HG02970 (cell line): ENCODE results near the gene SLC25A22.

Experiments used
- ATAC-seq: cut with Tn5 transposase; IDR thresholded peaks from one replicate; pipeline ENCODE4 v1.9.1; 2021; ENCODE audit warnings: mild to moderate bottlenecking, moderate library complexity, moderate number of reproducible peaks; ENCODE audit not compliant: unreplicated experiment, low FRiP score

Gene SLC25A22

DNA sequence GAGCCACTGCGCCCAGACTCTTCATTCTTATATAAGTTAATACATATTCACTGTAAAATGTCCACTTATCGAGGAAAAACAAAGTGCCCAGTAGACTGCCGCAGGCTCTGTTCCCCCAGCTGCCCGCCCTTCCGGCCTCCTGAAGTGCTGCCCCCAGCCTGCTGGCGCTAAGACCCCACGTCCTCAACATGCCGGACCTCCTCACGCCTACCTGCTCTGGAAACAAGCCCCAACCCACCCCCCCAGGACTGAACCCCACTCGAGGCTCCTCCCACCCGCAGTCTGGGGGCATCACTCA lies 21.9 kb downstream of the SLC25A22 start:
- ATAC-seq, result no peak

DNA sequence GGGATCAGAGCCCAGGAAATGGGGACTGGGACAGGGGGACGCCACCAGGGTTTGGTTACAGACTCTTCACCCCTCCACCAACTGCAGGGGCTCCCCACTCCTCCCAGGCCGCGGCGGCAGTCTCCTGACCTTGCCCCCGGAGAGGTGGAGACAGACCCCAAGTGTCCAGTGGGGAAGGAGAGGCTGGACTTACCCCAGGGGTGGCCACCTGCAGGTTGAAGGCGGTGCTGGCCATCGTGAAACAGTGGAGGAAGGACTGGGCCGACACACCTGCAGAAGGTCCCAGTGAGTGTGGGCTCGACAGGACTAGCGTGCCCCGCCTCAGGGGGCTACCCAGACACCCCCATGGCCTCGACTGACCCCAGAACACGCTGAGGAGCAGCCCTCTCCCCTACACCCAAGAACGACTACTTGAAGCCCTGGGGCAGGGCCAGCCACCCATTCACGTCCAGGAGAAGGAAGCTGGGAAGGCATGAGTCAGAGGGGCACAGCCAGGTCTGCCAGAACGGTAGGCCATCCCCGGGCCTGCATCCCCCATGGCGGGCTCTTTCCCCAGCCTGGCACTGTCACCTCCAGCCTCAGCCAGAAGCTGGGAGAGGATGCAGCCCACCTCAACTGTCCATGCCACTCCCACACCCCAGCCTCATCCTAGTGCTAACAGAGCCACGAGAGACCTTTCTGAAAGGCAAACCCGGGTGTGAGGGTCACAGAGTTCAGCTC lies 23.0 kb downstream of the SLC25A22 start:
- no peak for ATAC-seq

- no peak for ATAC-seq
Measured at GRCh38 chr11:773830-774229, 24.3 kb downstream of the SLC25A22 start.

GRCh38 chr11:773425-773824 lies 24.7 kb downstream of the SLC25A22 start:
- ATAC-seq, result no peak

GRCh38 chr11:772429-773390 lies 25.4 kb downstream of the SLC25A22 start:
- ATAC-seq, result no peak

DNA sequence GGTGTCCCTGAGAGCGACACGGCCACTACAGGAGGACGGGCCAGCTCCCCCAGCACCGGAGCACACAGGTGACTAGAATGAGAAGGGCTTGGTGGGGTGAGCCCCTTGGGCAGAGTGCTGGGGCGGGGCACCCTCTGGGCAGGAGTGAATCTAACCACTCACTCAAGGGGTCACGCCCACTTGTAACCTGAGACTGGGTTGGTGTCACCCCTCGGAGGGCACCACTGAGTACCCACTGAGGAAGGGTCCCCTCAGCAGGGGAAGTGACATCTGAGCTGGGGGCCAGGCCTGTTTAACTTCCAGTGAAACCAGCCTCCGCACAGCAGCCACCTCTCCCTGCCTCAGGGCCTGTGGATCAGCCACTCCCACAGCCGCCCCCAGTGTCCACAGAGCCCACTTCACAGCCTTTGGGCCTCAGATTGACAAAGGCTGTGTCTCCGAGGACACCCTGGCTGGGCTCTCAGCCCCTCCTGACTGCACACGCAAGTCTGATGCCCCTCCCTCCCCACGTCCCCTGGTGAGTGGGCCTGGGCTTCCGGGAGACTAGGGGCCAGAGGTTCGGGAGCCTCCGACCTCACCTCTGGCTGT lies 26.4 kb downstream of the SLC25A22 start:
- ATAC-seq, result no peak

- no peak for ATAC-seq
Measured at GRCh38 chr11:770642-771616, 27.2 kb downstream of the SLC25A22 start.

DNA sequence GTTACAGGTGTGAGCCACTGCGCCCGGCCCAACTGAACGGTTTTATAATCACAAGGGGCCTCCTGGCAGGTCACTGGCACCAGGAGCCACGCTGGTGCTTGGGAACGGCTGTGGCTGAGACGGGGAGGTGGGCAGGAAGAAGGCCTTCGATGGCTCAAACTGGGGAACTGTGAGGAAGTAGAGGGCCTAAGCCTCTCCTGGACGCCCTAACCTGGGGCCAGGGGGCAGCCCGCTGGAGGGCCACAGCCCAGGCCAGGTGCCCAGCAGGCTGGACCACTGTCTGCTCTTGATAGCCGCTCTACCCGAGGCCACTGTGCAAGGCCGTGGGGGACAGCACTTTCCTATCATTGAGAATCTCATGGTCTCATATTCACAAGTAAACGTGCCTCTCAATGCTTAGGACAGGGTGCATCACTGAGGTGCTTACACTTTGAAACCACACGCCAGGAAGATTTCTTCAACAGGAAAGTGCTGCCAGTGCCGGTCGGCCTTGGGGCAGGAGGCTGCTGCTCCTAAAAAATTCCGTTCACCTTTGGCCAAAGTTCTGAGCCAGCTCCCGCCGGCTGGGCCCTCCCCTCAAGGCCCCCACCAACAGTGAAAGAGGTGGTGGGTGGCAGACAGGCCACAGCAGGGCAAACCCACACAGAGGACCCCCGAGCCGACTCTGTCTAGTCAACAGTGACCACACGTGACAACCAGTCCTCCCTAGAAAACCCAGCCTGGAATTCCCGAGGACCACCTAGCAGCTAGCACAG lies 28.0 kb downstream of the SLC25A22 start:
- no peak for ATAC-seq

GRCh38 chr11:767238-767637 lies 30.8 kb downstream of the SLC25A22 start:
- ATAC-seq, result no peak

GRCh38 chr11:766936-767210 lies 31.2 kb downstream of the SLC25A22 start:
- no peak for ATAC-seq

- ATAC-seq, result no peak
Measured at GRCh38 chr11:766106-766935, 31.8 kb downstream of the SLC25A22 start.

DNA sequence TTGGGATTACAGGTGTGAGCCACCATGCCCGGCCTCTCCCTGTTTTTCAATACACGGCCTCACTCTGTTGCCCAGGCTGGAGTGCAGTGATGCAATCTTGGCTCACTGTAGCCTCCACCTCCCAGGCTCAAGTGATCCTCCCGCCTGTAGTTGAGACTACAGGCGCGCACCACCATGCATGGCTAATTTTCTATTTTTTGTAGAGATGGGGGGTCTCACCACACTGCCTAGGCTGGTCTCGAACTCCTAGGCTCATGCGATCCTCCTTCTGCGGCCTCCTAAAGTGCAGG lies 32.3 kb downstream of the SLC25A22 start:
- no peak for ATAC-seq

DNA sequence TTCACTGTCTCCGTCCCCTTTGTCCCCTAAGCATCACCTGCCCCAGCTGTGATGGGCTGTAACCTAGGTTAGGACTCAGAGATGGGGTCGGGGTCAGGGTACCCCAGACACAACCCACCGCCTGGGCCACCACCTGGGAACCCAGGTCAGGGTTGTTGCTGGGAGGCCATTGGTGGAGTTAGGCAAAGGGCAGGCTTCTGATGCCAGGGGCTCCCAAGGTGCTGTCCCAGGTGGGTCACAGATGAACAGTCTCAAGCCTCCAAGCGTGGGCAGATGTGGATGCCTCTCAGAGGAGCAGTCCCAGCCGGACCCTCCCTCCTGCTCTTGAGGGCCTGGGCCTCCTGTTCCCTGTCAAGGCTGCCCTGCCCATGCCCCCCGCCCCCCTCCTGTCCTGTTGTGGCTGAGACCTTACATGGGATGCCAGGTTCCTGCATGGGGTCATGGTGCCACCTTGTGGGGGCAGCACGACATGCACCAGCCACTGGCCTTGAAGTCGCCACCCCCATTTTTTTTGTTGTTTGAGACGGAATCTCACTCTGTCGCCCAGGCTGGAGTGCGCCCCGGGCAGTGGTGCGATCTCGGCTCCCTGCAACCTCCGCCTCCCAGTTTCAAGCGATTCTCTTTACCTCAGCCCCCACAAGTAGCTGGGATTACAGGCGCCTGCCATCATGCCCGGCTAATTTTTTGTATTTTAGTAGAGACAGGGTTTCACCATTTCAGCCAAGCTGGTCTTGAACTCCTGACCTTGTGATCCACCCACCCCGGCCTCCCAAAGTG lies 32.9 kb downstream of the SLC25A22 start:
- no peak for ATAC-seq

- ATAC-seq, result no peak
Measured at GRCh38 chr11:764322-765024, 33.6 kb downstream of the SLC25A22 start.

DNA sequence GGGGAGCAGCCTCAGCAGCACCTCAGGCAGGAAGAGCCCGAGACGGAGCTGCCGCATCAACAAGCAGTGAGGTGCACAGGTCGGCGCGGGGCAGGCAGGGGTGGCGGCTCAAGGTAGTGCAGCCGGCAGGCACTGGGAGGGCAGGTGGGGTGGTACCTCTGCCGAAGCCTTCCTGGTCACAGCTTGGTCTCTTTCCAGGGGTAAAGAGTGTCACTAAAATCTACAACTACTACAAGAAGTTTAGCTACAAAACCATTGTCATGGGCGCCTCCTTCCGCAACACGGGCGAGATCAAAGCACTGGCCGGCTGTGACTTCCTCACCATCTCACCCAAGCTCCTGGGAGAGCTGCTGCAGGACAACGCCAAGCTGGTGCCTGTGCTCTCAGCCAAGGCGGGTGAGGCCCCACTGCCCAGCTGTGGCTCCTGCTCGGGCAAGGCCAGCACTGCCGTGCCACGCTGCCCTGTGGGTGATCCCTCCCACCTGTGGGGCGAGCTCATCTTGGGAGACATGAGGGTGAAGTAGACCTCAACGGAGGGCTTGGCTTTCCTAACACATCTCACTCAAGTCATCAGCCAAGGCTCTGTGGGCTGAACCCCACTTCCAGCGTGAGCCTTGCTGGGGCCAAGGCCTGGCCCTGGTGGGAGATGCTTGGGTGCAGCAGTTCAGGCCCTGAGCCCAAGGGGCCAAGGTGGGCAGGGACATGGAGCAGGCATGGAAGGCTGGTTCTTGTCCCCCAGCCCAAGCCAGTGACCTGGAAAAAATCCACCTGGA lies 34.3 kb downstream of the SLC25A22 start:
- no peak for ATAC-seq

- ATAC-seq, result no peak
Measured at GRCh38 chr11:763073-763463, 35.0 kb downstream of the SLC25A22 start.

GRCh38 chr11:762421-763072 lies 35.5 kb downstream of the SLC25A22 start:
- no peak for ATAC-seq
